H4 (cell line): Measurements from ENCODE around the gene RBM39. TPM values are rescaled to one million over a fixed set of nuclear protein-coding genes. Genes with fewer than 3 reads are reported as not detected.
"Not testable (repeated sequence)": the region's sequence is repeated elsewhere in the genome, so short reads cannot be mapped to it uniquely, and the experiment has no call there.

Source experiments
- DNase-seq: peaks from one replicate; pipeline ENCODE4 v3.0.0-alpha.2; 2015; ENCODE audit warnings: low spot score
- total RNA-seq: library from RNA; depleted of rRNA; stranded (reverse); fragments of >200 nt; shearing (Covaris generic); gene quantifications from 2 replicates; pipeline ENCODE4 v1.2.3, GENCODE V29; 2014

Gene RBM39
- total RNA-seq, 1 experiment from 2014 or later, result 162 TPM

DNA sequence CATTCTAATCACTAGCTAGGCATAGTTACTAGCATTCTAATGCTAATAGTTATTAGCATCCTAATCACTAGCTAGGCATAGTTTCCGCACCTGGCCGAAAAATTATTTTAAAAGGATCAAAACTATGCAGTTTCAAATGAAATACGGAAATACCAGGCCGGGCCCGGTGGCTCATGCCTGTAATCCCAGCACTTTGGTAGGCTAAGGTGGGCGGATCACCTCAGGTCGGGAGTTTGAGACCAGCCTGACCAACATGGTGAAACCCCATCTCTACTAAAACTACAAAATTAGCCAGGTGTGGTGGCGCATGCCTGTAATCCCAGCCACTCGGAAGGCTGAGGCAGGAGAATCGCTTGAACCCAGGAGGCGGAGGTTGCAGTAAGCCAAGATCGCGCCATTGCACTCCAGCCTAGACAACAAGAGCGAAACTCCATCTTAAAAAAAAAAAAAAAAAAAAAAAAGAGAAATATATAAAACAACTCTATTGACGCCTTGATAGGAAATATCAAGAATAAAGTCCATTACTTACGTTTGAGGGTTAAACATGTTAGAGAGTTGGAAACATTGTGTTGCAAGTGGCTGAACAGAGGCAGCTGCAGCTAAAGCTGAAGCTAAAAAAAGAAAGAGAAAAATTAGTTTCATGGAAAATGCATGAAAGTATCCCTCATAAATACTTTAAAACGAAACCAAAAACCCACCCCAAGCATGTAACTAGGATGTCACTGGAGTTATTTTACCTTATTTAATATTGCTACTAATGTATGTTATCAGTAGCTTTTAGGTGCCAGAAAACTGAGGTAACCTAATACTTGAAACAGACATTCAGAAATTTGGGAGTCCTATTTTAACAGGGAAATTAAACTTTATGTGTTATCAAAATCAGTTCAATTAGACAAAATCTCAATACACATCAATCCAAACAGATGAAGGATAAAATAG, 35.2 kb downstream of the RBM39 start:
- DNase-seq, result not testable (repeated sequence)

DNA sequence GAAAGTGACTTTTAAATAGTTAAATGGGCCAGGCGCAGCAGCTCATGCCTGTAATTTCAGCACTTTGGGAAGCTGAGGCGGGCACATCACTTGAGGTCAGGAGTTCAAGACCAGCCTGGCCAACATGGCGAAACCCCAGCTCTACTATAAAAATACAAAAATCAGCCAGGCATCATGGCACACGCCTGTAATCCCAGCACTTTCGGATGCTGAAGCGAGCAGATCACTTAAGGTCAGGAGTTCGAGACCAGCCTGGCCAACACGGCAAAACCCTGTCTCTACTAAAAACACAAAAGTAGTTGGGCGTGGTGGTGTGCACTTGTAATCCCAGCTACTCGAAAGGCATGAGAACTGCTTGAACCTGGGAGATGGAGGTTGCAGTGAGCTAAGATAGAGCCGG, 36.2 kb downstream of the RBM39 start:
- DNase-seq, result not testable (repeated sequence)

DNA sequence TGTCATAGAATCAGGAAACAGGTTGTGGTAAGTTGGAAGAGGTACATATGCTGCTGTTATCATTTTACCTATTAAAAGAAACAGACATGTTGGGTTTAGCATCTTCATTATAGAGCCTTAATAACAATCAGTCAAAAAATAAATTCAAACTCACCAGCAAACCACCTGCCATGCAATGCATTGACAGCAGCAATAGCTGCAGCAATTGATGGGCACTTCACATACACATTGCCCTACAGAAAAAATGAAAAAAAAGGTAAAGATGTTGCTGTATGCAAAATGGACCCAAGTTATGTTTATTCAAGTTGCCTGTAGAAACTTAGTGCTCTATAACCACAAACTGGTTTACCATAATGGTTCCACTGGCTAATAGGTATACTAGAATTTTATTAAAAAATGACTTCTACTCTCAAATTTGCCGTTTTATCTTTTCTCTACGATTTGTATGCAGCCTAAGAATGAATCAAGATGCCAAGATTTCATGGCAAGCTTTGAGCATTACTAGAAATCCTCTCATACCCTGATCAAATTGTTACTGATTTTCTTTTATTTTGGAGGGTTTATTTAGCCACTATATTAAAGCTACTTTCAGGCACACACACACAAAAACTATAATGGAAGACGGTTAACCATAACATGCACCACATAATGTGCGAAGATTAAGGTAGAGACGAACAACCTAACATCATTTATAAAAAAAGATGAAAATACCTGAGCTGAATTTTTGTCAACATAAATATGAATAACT, 37.4 kb downstream of the RBM39 start:
- DNase-seq, result no peak

- no peak for DNase-seq
These were observed 39.0 kb downstream of the RBM39 start for GRCh38 chr20:35702824-35703695.

GRCh38 chr20:35702051-35702823, 39.8 kb downstream of the RBM39 start:
- DNase-seq, result peak; percentile 23

DNA sequence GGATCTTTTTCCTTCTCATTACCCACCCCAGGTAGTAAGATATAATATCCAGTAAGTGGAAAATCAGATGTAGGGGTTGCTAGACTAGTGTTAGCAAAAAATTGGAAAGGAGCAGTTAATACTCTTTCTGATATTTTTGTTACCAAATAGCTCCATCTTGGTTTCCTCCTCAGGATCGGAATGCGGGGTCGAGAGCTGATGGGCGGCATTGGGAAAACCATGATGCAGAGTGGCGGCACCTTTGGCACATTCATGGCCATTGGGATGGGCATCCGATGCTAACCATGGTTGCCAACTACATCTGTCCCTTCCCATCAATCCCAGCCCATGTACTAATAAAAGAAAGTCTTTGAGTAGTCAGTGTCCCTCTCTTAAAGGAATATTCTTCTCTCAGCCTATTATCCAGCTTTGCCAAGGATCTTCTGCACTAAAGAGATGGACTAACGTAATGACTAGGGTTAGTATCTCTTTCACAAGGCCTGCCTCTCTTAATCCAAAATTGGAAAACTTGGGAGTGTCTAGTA, 41.4 kb downstream of the RBM39 start:
- DNase-seq, result no peak

DNA sequence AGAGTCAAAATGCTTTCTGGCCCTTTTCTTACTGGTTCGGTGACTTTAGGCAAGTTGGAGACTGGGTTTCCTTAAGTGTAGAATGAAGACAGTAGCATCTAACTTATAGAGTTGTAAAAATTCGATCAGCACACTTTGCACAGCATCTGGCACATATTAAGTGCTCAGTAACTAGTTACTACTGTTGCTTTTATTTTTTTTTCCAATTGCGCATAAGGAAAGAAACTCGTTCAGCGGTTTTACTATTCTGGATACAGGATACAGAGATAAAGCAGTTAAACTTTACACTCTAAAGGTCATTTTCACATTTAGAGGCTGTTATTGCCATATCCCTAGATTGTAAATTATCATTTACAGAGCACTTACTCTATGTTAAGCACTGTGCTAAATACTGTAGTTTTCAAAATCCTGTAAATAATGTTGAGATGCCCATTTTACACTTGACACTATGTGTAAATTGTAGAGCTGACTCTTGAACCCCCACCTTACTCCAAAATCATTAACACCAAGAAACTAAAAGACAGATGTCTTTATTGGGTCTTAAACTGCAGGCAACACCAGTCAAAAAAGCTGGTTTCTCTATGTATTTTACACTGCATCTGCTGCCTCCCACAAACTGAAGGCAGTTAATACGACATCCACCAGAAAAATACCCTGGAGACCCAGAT, 42.0 kb downstream of the RBM39 start:
- no peak for DNase-seq

DNA sequence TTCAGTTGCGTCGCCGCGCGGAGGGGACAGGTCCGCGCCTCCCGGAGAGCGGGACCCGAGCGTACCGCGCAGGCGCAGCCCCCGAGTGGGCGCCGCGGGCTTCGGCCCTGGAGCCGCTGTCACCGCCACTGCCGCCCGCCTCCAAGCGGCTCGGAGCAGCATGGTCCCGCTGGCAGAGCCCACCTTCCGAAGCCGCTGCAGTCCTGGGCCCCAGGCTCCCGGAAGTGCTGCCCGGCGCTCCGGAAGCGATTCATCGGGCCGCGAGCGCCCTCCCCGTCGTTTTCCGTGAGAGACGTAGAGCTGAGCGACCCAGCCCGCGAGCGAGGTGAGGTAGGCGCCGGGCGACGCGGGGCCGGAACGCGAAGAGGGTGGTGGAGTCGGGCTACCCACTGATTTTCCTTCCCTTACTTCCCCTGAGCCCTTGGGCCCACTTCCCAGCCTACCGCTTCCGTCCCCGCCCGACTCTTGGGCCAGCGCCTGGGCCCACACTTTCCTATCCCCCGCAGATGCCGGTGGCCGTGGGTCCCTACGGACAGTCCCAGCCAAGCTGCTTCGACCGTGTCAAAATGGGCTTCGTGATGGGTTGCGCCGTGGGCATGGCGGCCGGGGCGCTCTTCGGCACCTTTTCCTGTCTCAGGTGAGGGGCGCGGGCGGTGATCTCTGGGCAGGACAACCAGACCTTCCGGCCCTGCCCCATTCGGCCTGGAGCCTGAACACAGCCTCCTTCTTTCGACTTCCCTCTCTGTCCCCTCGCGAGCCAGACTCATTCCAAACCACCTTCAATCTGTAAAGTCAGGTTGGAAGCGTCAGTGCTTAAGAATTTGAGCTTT, 42.7 kb downstream of the RBM39 start, which contains the start of the genes NFS1 and ROMO1:
NFS1 (minus strand) TSS at position 226 of the 830 bp plus-strand sequence; CDS start at position 162, 64 bp downstream.
ROMO1 (plus strand) TSS at position 279 of the 830 bp plus-strand sequence; CDS start at position 507, 228 bp downstream.
- DNase-seq, result peak; percentile 76

DNA sequence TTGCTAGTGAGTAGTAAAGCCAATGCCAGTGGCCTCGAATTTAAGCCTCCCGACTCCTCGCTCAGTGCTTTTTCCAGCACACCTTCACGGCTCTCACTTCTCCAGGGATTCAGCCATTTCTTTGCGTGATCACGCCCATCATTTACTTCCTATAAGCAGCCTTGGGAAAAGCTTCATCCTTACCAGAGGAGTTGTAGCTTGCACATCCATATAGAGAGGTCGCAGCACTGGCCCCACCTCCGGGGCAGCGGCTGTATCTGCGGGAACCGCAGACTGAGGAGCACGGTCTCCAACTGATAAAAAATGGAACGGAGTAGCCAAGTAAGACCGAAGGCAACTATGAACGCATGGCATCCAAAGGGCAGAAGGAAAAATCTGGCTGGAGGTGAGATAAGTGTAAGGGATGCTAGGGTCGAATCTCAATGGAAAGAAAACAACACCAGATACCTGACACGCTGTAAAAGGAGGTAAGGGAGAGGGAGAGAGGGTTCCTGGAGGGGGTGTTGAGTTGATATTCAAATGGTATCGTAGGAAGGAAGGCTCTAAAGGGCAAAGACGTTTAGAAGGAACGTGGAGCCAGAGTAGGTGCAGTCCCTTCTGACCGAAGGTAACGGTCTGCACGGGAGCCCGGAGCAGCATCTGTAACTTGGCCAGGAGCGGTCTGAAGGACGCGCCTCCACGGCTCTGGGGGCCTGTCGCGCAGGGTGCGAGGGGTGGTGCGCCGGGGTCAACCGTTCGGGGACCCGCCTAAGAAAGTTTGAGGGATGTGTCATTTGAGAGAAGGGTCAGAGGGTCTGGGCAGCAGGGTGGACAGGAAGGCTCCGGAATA, 43.5 kb downstream of the RBM39 start:
- DNase-seq, result no peak

DNA sequence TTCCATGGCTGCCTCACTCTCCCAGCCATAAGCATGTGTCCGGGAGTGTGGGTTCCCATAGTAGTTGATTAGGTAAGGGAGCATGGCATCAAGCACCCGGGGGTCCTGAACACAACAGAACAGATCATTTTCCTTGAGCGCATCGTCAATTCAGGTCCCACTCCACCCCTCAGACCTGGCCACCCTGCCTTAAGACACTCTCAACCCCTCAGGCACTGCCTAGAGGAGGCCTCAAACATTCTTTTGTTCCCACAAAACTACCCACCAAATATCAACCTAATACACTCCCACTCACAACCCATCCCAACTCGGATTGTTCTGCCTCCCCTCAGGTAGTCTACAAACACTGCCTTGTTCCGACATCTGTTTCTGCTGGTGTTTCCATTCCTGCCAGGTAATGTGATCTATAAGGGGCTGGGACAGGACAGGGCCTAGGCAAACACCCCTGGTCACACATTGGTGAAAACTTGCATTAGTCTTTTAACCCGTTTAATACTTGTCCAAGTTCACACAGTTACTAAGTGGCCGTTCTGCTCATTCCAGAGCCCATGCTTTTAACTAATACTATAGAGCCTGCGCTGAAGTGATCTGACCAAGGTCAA, 44.3 kb downstream of the RBM39 start:
- DNase-seq, result no peak

GRCh38 chr20:35695978-35696377, 46.1 kb downstream of the RBM39 start:
- DNase-seq, result no peak

GRCh38 chr20:35695245-35695749, 46.8 kb downstream of the RBM39 start:
- DNase-seq, result no peak

- no peak for DNase-seq
These were observed 51.8 kb downstream of the RBM39 start for GRCh38 chr20:35690265-35690664.

DNA sequence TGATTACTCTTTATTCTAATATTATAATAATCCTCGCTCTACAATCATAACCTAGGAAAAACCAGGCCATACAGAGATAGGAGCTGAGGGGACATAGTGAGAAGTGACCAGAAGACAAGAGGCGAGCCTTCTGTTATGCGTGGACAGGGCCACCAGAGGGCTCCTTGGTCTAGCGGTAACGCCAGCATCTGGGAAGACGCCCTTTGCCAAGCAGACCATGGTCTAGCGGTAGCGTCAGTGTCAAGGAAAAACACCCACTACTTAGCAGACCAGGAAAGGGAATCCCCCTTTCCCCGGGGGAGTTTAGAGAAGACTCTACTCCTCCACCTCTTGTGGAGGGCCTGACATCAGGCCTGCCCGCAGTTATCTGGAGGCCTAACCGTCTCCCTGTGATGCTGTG, 55.2 kb downstream of the RBM39 start:
- DNase-seq, result not testable (repeated sequence)

DNA sequence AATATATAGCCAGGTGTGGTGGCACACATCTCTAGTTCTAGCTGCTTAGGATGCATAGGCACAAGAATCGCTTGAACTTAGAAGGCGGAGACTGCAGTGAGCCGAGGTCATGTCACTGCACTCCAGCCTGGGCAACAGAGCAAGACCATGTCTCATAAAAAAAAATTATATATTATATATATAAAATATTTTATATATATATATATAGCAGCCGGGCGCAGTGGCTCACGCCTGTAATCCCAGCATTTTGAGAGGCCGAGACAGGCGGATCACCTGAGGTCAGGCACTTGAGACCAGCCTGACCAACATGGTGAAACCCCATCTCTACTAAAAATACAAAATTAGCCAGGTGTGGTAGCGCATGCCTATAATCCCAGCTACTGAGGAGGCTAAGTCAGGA, 56.7 kb downstream of the RBM39 start:
- DNase-seq, result not testable (repeated sequence)

- DNase-seq, result no peak
These were observed 60.1 kb downstream of the RBM39 start for GRCh38 chr20:35681960-35682359.

DNA sequence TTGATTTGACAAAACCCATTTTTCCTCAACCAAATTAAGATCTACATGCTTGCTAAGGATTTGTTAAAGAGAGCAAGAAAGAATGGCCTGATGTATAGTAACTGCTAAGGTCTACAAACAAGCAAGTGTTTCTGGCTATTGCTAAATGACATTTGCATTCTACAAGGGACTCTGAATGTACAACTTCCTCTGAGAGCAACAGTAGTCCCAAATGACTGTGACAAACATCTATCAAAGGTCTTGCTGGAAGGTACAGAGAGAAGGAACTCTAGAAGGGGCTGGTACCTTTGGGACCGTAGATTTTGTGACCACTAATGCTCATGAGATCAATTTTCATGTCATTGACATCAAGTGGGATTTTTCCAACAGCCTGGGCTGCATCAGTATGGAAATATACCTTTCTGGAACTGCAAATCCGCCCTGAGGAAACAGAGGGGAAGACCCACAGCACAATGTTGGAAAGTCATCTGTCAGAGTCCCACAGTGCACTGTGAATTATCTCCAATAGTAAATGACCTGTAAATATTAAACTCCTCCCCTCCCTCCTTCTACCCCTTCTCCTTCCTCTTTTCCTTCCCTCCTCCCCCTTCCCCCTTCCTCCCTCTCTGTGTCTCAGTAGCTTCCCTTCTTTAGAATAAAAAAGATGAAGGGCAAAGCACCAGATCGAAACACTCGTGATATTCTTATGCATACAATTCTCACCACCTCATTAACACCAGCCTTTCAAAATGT, 61.4 kb downstream of the RBM39 start:
- no peak for DNase-seq
